NCI-H1930 (cell line): ENCODE results near the gene SOCS6.
"Not testable (repeated sequence)": the region's sequence is repeated elsewhere in the genome, so short reads cannot be mapped to it uniquely, and the experiment has no call there.

ENCODE experiments used
- DNase-seq, 2 experiments: peaks; one replicate each; lab custom pipeline; 2025; lab: John Stamatoyannopoulos, UW

SOCS6 gene

DNA sequence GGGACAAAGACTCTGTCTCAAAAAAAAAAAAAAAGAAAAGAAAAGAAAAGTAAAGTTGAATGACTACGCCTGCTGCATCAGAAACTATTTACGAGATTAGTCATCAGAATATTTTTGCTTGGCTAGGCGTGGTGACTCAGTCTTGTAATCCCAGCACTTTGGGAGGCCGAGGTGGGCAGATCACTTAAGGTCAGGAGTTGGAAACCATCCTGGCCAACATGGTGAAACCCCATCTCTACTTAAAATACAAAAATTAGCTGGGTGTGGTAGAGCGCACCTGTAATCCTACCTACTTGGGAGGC lies 69.2 kb downstream of the SOCS6 start:
- DNase-seq = not testable (repeated sequence)

GRCh38 chr18:70359071-70359470 lies 70.2 kb downstream of the SOCS6 start:
- no peak for DNase-seq

DNA sequence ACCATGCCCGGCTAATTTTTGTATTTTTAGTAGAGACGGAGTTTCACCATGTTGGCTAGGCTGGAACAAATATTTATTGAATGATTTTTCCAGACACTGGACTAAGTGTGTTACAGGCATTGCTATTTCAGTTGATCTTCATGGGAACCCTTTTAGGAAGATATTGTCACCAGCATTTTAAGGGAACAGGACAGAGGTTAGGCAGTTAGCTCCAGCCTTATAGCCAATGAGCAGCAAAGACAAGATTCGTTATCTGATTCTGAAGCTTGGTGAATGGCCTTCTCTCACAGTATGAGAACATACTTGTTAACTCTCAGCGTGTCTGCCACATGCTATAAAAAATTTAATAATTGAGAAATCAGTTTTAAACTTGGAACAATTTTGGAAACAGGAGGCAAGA lies 73.4 kb downstream of the SOCS6 start:
- no peak for DNase-seq

DNA sequence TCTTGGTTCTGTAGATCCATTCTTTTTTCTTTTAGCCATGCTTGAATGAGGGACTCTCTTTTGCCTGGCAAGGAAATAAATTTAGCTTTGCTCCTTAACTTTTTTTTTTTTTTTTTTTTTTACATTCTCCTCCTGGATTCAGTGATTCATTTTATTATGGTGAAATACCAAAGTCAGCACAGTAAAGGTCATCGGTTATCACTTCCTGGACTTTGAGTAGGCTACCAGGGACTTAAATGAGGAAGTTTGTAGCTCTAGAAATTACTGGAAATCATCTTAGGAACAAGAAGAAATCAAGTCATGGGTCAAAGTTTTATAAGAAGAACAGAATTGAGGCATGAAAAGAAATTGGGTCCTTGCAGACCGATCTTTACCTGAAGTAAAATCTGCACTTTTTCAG lies 75.0 kb downstream of the SOCS6 start:
- DNase-seq = no peak

DNA sequence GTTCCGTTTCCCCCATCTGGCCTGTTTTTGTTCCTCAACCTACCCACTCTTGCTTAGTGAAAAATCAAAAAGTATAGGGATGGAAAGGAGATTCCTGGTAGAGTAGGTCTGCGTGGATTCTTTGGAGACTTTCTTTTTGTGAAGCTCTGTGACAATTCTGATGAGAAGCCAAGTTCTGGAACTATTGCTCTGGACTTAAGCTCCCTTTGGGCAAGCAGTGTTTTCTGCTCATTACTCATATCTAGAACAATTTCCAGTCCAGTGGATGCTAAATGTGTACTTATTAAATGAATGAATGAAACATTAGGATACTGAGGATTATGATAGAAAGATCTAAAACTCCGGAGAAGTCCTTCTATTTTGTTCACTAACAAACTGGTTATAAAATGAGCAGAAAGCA lies 76.5 kb downstream of the SOCS6 start:
- no peak for DNase-seq

GRCh38 chr18:70366174-70366573 lies 77.3 kb downstream of the SOCS6 start:
- DNase-seq = no peak

GRCh38 chr18:70366670-70367069 lies 77.8 kb downstream of the SOCS6 start:
- no peak for DNase-seq

DNA sequence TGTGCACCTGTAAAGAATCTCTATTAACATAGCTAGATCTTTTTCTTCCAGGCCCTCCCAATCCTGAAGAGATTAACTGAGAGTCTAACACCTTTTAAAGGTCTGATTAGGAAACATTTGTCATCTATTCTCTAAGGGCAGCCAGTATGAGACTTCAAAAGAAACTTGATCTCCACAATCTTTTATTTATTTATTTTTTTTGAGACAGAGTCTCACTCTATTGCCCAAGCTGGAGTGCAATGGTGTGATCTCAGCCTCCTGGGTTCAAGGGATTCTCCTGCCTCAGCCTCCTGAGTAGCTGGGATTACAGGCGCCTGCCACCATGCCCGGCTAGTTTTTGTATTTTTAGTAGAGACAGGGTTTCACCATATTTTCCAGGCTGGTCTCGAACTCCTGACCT lies 78.5 kb downstream of the SOCS6 start:
- not testable (repeated sequence) for DNase-seq

GRCh38 chr18:70368903-70369302 lies 80.1 kb downstream of the SOCS6 start:
- no peak for DNase-seq

DNA sequence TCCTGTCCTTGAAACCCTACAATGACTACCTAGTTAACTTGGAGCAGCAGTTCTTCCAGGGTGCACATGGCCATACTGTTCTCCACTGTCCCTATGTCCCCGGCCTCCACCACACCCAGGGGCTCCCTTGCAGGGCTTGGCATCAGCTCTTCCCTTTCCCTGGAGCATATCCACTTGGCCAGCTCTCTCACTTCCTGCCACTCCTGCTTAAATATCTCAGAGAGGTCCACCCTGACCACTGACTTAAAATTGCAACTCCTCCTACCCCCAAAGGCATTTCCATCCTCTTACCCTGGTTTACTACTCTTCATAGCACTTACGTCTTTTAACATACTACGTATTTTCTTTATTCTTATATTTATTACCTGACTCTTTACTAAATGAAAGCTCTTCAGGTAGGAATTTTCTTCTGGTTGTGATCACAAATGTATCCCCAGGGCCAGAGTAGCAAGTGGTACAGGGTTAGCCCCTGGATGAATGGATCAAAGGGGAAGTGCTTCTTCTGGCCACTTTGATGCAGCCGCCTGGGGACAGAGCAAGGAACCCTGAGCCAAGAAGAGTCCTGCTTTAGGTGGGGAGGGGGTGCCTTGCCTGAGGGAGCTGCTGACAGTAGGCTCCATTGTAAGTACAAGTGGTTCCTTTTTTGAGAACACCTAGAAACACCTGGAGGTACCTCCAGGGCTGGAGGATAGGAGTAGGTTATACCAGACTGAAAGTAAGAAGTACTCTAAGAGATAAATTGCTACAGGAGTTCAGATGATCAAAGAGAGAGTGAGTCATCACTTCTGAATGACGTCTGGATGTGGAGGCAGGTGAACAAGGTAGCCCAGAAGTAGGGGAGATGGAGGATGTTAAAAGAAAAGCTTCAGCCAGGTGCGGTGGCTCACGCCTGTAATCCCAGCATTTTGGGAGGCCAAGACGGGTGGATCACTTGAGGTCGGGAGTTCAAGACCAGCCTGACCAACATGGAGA lies 82.2 kb downstream of the SOCS6 start:
- DNase-seq = no peak

DNA sequence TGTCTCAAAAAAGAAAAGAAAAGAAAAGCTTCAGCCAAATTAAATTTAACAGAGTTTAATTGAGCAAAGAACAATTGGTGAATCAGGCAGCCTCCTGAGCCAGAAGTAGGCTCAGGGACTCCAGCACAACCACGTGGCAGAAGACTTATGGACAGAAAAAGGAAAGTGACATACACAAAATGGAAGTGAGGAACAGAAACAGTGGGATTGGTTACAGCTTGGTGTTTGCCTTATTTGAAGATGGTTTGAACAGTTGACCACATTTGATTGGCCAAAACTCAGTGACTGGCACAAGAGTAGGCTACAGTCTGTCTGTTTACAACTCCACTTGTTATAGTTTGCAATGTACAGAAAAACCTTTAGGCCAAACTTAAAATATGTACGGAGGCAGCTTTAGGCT lies 83.1 kb downstream of the SOCS6 start:
- DNase-seq = no peak

GRCh38 chr18:70372450-70373041 lies 83.7 kb downstream of the SOCS6 start:
- DNase-seq = no peak

GRCh38 chr18:70373042-70373519 lies 84.2 kb downstream of the SOCS6 start:
- no peak for DNase-seq

GRCh38 chr18:70374154-70374553 lies 85.3 kb downstream of the SOCS6 start:
- DNase-seq = no peak

DNA sequence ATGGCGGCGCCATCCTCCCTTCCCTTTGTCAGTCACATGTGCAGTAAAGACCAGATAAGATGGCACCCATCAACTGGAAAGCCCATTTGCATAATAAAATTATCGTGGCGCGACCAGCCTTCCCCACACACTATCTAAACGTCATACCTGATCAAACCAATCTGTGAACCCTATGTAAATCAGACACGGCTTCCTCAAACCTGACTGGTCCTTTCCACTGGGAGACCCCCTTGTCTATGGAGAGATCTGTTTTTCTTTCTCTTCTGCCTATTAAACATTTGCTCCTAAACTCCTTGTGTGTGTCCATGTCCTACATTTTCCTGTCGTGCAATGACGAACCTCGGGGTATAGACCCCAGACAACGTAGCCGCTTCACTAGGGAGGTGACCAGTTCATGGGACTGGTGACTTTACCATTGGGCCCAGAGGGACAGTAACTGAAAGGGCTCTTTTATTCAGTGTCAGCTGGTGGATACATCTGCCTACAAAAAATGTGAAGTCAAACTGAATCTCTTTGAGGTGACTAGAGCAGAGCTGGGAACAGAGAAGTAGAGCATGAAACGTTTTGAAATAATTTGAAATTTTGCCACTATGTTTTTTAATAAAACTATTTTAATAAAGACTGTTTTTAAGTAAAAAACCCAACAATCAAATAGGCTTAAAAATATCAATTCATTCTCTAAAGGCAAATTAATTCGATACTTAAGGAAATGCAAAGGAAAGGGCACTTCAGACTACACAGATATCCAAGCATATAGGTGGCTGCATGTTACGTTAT lies 87.5 kb downstream of the SOCS6 start:
- DNase-seq = no peak

- no peak for DNase-seq
Observed at GRCh38 chr18:70376914-70377258, 88.0 kb downstream of the SOCS6 start.

DNA sequence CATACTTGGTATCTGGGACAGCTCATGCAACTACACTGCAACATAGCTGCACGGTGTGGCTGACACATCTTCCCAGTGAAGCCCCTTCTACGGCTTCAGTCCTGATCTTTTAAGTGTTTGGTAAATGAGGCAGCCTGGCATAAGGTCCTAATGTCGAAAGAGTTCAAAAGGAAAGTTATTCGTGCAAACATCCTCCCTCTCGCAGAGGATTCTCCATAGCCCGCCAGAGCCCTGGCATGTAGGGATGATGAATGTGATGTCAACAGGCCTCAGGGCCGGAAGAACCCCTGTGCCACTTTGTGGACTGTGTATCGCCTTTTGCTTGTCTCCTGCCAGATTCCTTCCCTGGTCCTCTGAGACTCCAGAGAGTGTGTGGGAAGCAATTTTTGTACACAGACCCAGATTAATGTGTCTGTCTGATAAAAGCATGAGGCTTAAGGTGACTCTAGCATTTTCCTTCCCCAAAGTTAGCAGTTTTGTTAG lies 88.5 kb downstream of the SOCS6 start:
- no peak for DNase-seq

GRCh38 chr18:70377857-70378701 lies 89.2 kb downstream of the SOCS6 start:
- no peak for DNase-seq
